ENCODE measurements around the gene ALG5. TPM values are rescaled to one million over a fixed set of nuclear protein-coding genes. Genes with fewer than 3 reads are reported as not detected.
A peak's percentile ranks its signal among the peaks of the same experiment; 100 is the strongest.

ALG5 gene
- total RNA-seq, 1 donor from 2014 or later: 18.9 TPM

- TF ChIP-seq POLR2A (IDR thresholded peaks at IDR 0.05) (no peak), CTCF (IDR thresholded peaks at IDR 0.05) (no peak), POLR2AphosphoS5 (IDR thresholded peaks at IDR 0.05; ENCODE audit: insufficient read depth in 1 of 2, low read depth in 1 of 2) (no peak)
Measured at GRCh38 chr13:36921631-36922301, 77.4 kb downstream of the ALG5 start.

GRCh38 chr13:36920616-36921185 lies 78.4 kb downstream of the ALG5 start:
- intact Hi-C loops (cut with DNase I): no loop called here
- no peaks in the 10 kb centered on the region for H3K9me3 ChIP-seq
- peak overlapping the region; percentile 51 for H3K27ac ChIP-seq
- TF ChIP-seq POLR2A (IDR thresholded peaks at IDR 0.05): no peak
- no peak for TF ChIP-seq POLR2AphosphoS5 (IDR thresholded peaks at IDR 0.05; ENCODE audit: insufficient read depth in 1 of 2, low read depth in 1 of 2)
- TF ChIP-seq CTCF (IDR thresholded peaks at IDR 0.05): no peak
- no peaks in the 10 kb centered on the region for H3K36me3 ChIP-seq
- H3K4me1 ChIP-seq: no peaks in the 10 kb centered on the region
- H3K4me3 ChIP-seq: peak overlapping the region; percentile 68 to 80
- no peaks in the 10 kb centered on the region for H3K27me3 ChIP-seq
- DNase-seq (ENCODE audit: extremely low spot score in 2 of 2): no peak

More at GRCh38 chr13:36921631-36922301, 77.4 kb downstream of the ALG5 start:
- intact Hi-C loops (cut with DNase I): no loop called here
- no peaks in the 10 kb centered on the region for H3K4me1 ChIP-seq
- H3K27ac ChIP-seq: no peak overlapping the region
- no peak overlapping the region for H3K4me3 ChIP-seq
- no peak for DNase-seq (ENCODE audit: extremely low spot score in 2 of 2)
- no peaks in the 10 kb centered on the region for H3K9me3 ChIP-seq
- H3K27me3 ChIP-seq: no peaks in the 10 kb centered on the region
- no peaks in the 10 kb centered on the region for H3K36me3 ChIP-seq

GRCh38 chr13:36919833-36920615 lies 79.1 kb downstream of the ALG5 start, which contains the start of gene SMAD9:
Gene SMAD9, minus strand, starts transcription at chr13:36920238. Its CDS starts 40,549 bp downstream, at chr13:36879689.
- no peak for DNase-seq (ENCODE audit: extremely low spot score in 2 of 2)
- intact Hi-C loops (cut with DNase I): no loop called here
- Histone ChIP-seq H3K27me3 (no peaks in the 10 kb centered on the region), H3K4me1 (no peaks in the 10 kb centered on the region), H3K36me3 (no peaks in the 10 kb centered on the region), H3K4me3 (peak within 1 kb of the TSS; percentile 68 to 80), H3K27ac (peak within 1 kb of the TSS; percentile 82), H3K9me3 (no peaks in the 10 kb centered on the region)
- no peak for TF ChIP-seq CTCF (IDR thresholded peaks at IDR 0.05)
- no peak for TF ChIP-seq POLR2A (IDR thresholded peaks at IDR 0.05)
- no peak for TF ChIP-seq POLR2AphosphoS5 (IDR thresholded peaks at IDR 0.05; ENCODE audit: insufficient read depth in 1 of 2, low read depth in 1 of 2)

- H3K4me3 ChIP-seq: peak overlapping the region; percentile 68 to 80
- TF ChIP-seq POLR2AphosphoS5 (IDR thresholded peaks at IDR 0.05; ENCODE audit: insufficient read depth in 1 of 2, low read depth in 1 of 2): peak in 1 of 2 donors; percentile 18
- TF ChIP-seq CTCF (IDR thresholded peaks at IDR 0.05): no peak
- no peak for TF ChIP-seq POLR2A (IDR thresholded peaks at IDR 0.05)
- no peaks in the 10 kb centered on the region for H3K27me3 ChIP-seq
- no peaks in the 10 kb centered on the region for H3K36me3 ChIP-seq
- intact Hi-C loops (cut with DNase I): no loop called here
- H3K9me3 ChIP-seq: no peaks in the 10 kb centered on the region
- H3K27ac ChIP-seq: peak overlapping the region; percentile 82
- H3K4me1 ChIP-seq: no peaks in the 10 kb centered on the region
- DNase-seq (ENCODE audit: extremely low spot score in 2 of 2): no peak
Measured at GRCh38 chr13:36919171-36919832, 79.8 kb downstream of the ALG5 start.

All from vagina (tissue), 2 donors.